Upper lobe of right lung (tissue), 1 donor: ENCODE data around the gene MARCKS. TPM values are rescaled to one million over a fixed set of nuclear protein-coding genes. Genes with fewer than 3 reads are reported as not detected.
A peak's percentile ranks its signal among the peaks of the same experiment; 100 is the strongest.

Source experiments
- ATAC-seq: fragments of 200-7000 bp; cut with Tn5 transposase; one replicate; pipeline ENCODE4 v1.9.1; 2020; ENCODE audit warnings: mild to moderate bottlenecking, moderate library complexity
- DNase-seq: peaks from one replicate; pipeline ENCODE4 v3.0.0-alpha.2; 2020
- H3K27ac ChIP-seq: fragments of 200-600 bp; one replicate; pipeline ENCODE4 v1.8.0; 2022
- H3K27me3 ChIP-seq: fragments of 200-600 bp; one replicate; pipeline ENCODE4 v1.8.0; 2022; ENCODE audit warnings: mild to moderate bottlenecking
- H3K36me3 ChIP-seq: fragments of 200-600 bp; one replicate; pipeline ENCODE4 v1.8.0; 2022
- H3K4me1 ChIP-seq: fragments of 200-600 bp; one replicate; pipeline ENCODE4 v1.8.0; 2022
- H3K4me3 ChIP-seq: fragments of 200-600 bp; one replicate; pipeline ENCODE4 v1.8.0; 2022; ENCODE audit warnings: mild to moderate bottlenecking
- H3K9me3 ChIP-seq: fragments of 200-600 bp; one replicate; pipeline ENCODE4 v1.8.0; 2022
- intact Hi-C: fragments of 100-400 bp; cut with DNase I; formaldehyde crosslinking; loops from one replicate; pipeline ENCODE4 v1.11.0; 2022
- total RNA-seq: library from RNA; stranded (reverse); fragmentation: NEBNext Ultra II Directional; extraction: Animal tissue kit (Norgen Biotek cat#: 25700); gene quantifications from one replicate; pipeline ENCODE4 v1.2.1, GENCODE V29; 2021
- TF ChIP-seq, protein P1 (sequence below): fragments of 200-600 bp; IDR thresholded peaks from one replicate; pipeline ENCODE4 v1.8.0; 2022; ENCODE audit warnings: antibody characterized with exemption
- donor health status: DM: no; HTN: yes; CAD: no; lungs with severe emphysema.

The MARCKS gene
- total RNA-seq, 1 donor from 2014 or later: 73.4 TPM

DNA sequence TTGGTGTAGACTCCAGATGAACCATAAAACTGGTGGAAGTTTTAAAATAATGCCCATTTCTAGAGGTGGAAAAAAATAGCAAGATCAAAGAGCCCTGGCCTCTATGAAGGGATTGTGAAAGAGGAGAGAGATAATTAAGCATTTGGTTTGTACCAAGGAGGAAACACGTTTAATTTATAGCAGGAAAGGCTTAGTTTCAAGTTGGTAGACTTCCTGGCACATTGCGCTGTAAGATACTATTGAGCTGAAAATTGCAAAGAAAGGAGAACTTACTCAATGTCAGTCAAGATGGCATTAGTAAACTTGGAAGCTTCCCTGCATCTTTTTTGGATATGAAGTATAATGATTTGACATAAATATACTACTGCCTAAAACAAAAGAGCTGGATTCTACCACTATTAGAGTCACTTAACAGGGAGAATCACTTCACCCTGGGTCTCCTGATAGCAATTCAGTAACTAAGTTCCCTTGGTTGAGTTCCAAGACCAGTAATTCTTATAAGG is 24.4 kb downstream of the MARCKS start:
- no peak overlapping the region for H3K4me3 ChIP-seq
- intact Hi-C loops: no loop called here
- no peak overlapping the region for H3K27ac ChIP-seq
- ATAC-seq: no peak
- H3K4me1 ChIP-seq: peaks cover 6% of the 10 kb centered on the region
- DNase-seq: no peak
- no peaks in the 10 kb centered on the region for H3K27me3 ChIP-seq
- H3K36me3 ChIP-seq: no peaks in the 10 kb centered on the region
- TF ChIP-seq, protein P1, sequence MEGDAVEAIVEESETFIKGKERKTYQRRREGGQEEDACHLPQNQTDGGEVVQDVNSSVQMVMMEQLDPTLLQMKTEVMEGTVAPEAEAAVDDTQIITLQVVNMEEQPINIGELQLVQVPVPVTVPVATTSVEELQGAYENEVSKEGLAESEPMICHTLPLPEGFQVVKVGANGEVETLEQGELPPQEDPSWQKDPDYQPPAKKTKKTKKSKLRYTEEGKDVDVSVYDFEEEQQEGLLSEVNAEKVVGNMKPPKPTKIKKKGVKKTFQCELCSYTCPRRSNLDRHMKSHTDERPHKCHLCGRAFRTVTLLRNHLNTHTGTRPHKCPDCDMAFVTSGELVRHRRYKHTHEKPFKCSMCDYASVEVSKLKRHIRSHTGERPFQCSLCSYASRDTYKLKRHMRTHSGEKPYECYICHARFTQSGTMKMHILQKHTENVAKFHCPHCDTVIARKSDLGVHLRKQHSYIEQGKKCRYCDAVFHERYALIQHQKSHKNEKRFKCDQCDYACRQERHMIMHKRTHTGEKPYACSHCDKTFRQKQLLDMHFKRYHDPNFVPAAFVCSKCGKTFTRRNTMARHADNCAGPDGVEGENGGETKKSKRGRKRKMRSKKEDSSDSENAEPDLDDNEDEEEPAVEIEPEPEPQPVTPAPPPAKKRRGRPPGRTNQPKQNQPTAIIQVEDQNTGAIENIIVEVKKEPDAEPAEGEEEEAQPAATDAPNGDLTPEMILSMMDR: no peak
- H3K9me3 ChIP-seq: no peaks in the 10 kb centered on the region

DNA sequence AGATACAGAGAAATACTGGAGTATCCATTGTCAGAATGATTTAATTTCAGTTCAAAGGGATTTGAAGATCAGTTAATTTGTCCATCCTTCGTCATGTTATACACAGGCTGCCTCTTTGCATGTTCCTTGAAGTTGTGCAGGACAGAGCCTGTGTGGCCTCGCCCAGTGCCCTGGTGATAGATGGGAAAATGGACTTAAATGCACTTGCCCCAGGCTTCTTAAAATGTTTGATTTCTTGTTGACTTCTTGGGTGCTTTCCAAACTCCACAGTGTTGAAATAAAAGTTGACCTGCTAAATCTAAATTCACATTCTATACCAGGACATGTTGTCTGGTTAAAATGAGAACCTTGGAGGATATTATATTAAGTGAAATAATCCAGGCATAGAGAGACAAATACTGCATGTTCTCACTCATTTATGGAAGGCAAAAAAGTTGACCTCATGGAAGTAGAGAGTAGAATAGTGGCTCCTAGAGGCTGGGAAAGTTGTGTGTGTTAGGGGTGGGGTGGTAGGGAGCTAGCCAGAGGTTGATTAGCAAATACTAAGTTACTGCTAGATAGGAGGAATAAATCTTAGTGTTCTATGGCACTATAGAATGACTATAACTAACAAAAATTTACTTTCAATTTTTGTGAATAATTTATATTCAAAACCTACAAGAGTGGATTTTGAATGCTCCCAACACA is 25.3 kb downstream of the MARCKS start:
- H3K4me3 ChIP-seq: no peak overlapping the region
- no peaks in the 10 kb centered on the region for H3K27me3 ChIP-seq
- TF ChIP-seq, protein P1: no peak
- H3K27ac ChIP-seq: no peak overlapping the region
- intact Hi-C loops: no loop called here
- DNase-seq (peak; percentile 61), ATAC-seq (peak; percentile 75)
- no peaks in the 10 kb centered on the region for H3K36me3 ChIP-seq
- no peaks in the 10 kb centered on the region for H3K9me3 ChIP-seq
- peaks cover 6% of the 10 kb centered on the region for H3K4me1 ChIP-seq

DNA sequence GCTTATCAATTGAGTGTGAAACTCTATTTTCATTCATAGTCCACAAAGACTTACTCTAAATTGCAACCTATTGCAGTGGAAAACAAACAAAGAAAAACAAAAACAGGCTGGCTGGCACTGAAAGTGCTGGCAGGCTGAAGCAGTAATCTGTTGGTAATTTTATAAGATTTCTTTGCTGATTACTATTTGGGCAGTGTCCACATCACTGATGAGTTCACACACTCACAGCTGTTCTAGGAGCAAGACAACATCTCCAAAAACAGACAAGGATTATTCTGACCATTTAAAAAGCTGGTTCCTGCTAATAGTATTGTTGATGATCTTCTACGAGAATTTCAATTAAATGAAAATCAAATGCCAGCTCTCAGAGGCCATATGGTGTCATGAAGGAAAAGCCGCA is 26.9 kb downstream of the MARCKS start:
- Histone ChIP-seq H3K36me3 (no peaks in the 10 kb centered on the region), H3K27ac (no peak overlapping the region), H3K4me1 (peaks cover 1% of the 10 kb centered on the region), H3K4me3 (no peak overlapping the region), H3K27me3 (no peaks in the 10 kb centered on the region), H3K9me3 (no peaks in the 10 kb centered on the region)
- TF ChIP-seq, protein P1: no peak
- ATAC-seq: no peak
- intact Hi-C loops: no loop called here
- no peak for DNase-seq

DNA sequence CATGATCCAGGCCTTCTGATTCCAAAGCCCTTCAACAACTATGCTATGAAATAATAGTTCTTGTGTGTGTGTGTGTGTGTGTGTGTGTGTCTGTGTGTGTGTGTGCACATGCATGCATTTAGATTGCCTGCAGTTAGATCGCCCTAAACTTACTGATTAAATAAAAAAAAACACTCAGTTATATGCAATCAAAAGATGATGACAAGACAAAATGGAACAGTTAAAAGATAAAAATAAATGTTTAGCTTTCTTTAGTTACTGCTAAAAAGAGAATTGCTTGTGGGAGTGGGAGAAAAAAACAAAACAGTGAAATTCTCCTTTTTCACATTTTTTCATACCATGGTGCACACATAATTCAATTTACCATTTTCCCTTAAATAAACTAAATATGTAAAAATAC is 29.4 kb downstream of the MARCKS start:
- TF ChIP-seq, protein P1: no peak
- H3K27ac ChIP-seq: no peak overlapping the region
- intact Hi-C loops: no loop called here

DNA sequence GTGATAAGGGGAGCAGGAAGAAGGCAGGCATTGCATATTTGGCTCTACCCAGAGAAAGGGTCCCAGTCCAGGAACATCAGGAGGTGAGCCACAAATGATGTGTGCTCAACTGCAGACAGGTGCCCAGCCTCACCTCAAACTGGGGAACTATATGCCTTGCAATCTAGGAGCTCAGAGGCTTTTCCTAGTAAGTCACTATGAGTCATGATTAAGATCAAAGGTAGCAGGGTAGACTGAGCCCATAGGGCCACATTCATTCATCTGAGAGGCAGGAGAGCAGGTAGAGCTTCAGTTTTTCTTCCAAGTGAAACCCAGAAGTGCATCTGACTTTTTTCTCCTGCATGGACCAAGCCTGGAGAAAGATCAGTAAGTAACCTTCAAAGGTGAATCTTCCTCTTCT is 31.3 kb downstream of the MARCKS start:
- DNase-seq (no peak), ATAC-seq (no peak)
- Histone ChIP-seq H3K4me1 (no peaks in the 10 kb centered on the region), H3K36me3 (no peaks in the 10 kb centered on the region), H3K4me3 (no peak overlapping the region), H3K27me3 (no peaks in the 10 kb centered on the region), H3K27ac (no peak overlapping the region), H3K9me3 (no peaks in the 10 kb centered on the region)
- intact Hi-C loops: no loop called here
- TF ChIP-seq, protein P1: no peak

More for the DNA sequence above, 29.4 kb downstream of the MARCKS start:
- no peaks in the 10 kb centered on the region for H3K36me3 ChIP-seq
- no peak for DNase-seq
- ATAC-seq: no peak
- H3K4me1 ChIP-seq: no peaks in the 10 kb centered on the region
- no peaks in the 10 kb centered on the region for H3K27me3 ChIP-seq
- no peak overlapping the region for H3K4me3 ChIP-seq
- no peaks in the 10 kb centered on the region for H3K9me3 ChIP-seq
